Embryonic facial prominence (tissue), 1 donor: ENCODE measurements around the gene SPEG.
A peak's percentile ranks its signal among the peaks of the same experiment; 100 is the strongest.

Experiments used
- DNase-seq: peaks from one replicate; pipeline ENCODE4 v3.0.0-alpha.2; 2016; ENCODE audit errors: extremely low spot score

Gene SPEG

DNA sequence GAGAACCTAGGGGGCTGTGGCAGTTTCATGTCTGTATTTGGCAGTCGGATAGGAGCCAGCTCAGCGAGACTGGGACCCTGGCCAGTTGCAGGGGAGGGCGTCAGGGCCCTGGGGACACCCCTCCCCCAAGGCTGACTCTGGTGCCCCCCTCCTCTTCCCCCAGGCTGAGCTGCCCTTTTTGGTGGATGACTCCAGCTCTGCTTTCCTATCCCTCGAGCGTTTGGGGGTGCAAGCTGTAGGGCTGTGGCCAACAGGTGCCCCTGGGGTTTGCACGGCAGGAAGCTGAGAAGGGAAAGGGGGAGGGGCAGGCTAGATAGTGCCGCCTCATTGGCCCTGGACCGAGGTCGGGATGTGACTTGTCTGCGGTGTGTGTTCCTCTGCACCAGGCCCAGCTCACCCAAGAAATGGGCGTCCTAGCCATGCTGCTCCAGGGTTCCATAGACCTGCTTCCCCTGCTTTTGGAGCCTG lies 26.4 kb downstream of the SPEG start:
- no peak for DNase-seq

DNA sequence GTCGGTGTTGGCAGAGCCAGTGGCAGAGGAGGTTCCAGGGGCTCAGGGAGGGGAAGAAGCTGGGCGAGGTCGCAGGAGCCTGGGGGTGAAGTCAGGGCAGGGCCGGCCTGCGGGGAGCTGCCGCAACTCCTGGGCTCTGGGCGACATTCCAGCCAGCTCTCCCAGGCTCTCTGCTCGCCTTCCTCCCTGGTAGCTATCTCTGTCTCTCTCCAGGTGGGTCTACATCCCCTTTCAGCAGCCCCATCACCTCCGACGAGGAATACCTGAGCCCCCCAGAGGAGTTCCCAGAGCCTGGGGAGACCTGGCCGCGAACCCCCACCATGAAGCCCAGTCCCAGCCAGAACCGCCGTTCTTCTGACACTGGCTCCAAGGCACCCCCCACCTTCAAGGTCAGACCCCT lies 27.0 kb downstream of the SPEG start:
- DNase-seq, result no peak

DNA sequence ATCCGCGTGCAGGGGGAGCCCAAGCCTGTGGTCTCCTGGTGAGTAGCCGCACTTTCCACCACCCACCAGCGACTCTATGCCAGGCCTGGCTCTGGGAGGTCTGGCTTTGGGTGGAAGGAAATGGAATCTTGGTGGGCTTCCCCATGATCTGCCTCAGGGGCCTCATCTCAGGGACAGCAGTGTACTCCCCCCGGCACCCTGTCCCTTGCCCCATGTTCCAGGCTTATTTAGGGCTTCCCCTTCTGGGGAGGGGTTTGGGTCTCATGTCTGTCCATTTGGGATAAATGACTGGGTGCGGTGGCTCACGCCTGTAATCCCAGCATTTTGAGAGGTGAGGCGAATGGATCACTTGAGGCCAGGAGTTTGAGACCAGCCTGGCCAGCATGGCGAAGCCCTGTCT lies 27.7 kb downstream of the SPEG start:
- DNase-seq, result no peak

DNA sequence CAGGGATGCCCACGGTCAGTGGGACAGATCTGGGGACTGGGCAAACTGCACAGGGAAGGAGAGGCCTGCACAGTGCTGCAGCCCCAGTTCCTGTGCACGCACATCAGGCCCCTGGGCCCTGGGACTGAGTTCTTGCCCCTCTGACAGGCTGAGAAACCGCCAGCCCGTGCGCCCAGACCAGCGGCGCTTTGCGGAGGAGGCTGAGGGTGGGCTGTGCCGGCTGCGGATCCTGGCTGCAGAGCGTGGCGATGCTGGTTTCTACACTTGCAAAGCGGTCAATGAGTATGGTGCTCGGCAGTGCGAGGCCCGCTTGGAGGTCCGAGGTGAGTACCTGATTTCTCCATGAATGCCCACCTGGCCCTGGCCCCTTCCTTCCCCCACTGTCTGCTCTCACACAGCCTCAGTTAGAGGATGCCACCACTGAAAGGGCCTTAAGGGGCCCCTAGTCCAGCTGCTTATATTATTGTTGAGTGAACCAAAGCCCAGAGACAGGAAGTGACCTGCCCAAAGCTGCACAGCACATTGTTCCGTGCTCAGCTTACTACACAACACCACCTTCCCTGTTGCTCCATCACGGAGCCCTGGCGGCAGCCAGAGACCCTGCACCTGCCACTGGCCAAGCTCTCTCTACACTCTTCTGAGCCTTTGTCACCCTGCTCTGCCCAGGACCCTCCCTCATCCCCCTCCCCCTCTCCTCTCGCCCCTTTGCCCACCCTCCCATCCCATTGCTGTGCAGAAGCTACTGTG lies 29.8 kb downstream of the SPEG start:
- no peak for DNase-seq

DNA sequence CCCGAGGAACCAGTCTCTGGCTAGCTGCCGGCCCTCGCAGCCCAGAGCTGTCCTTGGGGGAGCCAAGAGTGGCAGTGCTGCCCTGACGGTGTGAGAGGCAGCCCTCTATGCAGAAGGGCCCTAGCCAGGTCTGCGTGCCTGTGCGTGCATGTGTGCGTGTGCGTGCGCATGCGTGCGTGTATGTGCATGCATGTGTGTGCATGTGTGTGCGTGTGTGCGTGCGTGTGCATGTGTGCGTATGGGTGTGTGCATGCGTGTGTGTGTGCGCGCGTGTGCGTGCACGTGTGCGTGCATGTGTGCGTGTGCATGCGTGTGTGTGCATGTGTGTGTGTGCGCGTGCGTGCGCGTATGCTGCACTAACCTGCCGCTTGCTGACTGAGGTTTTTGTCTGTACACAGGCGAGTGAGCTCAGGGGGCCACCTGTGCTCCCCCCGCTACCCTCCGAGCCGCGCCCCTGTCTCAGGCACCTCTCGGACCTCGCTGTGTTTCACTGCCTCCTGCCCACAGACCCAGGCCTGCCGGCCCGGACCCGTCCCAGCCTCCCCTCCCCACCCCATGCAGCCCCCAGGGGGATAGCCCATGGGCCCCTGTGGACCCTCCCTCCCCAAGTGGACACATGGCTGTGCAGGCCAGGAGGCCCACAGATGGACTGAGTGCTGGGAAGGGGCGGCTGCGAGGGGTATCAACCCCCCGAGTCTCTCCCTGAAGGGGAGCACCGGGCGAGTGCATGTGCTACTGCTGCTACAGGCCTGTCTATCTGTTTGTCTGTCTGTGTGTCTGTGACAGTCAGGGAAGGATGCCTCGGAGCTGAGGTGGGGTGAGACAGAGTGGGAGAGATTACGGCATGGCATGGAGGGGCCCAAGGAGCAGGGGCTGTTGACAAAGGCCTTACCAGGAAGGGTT lies 31.3 kb downstream of the SPEG start:
- DNase-seq, result no peak

DNA sequence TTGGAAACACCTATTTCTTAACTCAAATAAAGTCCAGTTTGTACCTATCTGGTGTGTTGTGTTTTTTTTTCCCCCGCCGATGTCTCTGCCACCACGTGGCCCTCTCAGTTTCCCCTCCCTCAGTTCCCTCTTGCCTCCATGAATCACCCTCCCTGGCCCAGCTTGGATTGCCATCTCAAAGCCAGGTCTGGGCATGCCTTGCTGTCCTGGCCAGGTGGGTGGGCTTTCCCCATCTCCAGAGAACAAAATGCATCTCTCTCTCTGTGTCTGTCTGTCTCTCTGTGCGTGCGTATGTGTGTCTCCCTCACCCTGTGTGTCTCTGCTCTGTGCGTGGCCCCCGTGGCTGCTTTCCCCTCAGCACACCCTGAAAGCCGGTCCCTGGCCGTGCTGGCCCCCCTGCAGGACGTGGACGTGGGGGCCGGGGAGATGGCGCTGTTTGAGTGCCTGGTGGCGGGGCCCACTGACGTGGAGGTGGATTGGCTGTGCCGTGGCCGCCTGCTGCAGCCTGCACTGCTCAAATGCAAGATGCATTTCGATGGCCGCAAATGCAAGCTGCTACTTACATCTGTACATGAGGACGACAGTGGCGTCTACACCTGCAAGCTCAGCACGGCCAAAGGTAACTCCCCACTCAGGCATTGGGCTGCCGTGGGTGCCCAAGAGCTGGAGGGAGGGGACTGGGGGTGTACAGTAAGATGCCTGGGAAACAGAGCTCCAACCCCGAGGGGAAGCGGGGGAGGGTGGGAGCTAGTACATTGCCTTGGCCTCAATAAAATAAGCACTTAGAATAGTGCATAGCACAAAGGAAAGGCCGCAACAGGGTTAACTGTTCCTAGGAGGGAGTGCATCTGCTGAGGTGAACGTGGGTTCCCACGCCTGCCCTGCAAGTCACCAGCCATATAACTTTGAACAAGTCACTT lies 32.4 kb downstream of the SPEG start:
- DNase-seq, result no peak

DNA sequence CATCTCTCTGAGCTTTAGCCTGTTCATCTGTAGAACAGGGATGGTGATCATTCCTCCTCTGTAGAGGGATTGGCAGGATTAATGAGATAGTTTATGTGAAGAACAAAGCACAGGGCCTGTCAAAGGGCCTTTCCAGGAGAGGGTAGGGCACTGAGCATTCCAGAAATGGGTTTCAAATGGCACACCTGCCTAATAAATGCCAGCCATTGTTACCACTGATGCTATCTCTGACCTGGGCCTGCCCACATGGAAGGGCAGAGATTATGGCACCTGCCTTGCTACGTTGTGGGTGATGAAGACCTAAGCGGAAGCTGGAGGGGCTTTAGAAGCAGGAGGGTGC lies 33.1 kb downstream of the SPEG start:
- DNase-seq, result no peak

DNA sequence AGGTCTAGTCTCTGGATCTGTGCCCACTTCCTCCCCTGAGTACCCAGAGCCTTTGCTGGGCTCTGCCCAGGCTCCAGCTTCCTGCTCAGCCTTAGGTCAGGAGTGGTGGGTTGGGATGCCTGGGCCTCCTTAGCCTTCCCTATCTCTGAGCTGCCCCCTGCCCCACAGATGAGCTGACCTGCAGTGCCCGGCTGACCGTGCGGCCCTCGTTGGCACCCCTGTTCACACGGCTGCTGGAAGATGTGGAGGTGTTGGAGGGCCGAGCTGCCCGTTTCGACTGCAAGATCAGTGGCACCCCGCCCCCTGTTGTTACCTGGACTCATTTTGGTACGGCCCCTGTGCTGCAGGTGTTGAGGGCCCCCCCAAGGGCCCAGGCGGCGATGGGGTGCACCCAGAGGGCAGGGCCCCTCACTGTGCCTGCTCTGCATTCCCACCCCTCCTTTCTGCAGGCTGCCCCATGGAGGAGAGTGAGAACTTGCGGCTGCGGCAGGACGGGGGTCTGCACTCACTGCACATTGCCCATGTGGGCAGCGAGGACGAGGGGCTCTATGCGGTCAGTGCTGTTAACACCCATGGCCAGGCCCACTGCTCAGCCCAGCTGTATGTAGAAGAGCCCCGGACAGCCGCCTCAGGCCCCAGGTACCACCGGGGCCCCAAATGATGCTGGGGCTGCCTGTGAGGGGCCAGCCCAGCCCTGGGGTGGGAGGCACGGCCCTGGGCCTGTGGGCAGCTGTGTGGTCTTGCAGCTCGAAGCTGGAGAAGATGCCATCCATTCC lies 34.0 kb downstream of the SPEG start:
- no peak for DNase-seq

DNA sequence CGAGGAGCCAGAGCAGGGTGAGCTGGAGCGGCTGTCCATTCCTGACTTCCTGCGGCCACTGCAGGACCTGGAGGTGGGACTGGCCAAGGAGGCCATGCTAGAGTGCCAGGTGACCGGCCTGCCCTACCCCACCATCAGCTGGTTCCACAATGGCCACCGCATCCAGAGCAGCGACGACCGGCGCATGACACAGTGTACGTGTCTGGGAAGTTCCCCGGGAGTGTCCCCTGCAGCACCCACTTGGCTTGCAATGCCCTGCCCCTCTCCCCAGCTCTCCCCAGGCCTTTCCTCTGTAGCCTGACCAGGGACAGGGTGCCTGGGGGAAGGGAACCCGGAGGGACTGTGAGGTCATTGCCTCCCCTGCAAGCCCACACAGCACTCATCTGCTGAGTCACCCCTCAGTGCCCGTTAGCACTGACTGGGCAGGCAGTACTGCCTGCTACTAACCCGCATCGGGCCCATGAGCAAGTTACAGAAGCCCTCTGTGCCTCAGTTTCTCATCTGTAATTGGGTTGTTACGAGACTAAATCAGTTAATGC lies 34.6 kb downstream of the SPEG start:
- DNase-seq, result no peak

DNA sequence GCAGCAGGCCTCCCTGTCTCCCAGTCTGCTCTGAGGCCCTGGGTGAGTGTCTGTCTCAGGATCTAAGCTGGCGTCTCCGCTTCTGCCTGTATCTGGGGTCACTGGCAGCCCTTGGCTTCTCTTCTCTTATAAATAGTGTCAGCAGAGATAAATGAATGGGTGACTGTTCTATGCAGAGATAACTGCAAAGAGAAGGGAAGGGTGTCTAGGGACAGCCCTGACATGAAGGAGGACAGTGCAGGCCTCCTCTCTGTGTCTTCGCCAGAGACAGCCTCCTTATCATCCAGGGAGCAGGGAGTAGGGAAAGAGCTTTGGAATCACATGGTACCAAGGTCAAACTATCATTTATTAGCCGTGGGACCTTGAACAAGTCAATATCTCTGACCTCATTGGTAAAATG lies 35.8 kb downstream of the SPEG start:
- DNase-seq, result no peak

DNA sequence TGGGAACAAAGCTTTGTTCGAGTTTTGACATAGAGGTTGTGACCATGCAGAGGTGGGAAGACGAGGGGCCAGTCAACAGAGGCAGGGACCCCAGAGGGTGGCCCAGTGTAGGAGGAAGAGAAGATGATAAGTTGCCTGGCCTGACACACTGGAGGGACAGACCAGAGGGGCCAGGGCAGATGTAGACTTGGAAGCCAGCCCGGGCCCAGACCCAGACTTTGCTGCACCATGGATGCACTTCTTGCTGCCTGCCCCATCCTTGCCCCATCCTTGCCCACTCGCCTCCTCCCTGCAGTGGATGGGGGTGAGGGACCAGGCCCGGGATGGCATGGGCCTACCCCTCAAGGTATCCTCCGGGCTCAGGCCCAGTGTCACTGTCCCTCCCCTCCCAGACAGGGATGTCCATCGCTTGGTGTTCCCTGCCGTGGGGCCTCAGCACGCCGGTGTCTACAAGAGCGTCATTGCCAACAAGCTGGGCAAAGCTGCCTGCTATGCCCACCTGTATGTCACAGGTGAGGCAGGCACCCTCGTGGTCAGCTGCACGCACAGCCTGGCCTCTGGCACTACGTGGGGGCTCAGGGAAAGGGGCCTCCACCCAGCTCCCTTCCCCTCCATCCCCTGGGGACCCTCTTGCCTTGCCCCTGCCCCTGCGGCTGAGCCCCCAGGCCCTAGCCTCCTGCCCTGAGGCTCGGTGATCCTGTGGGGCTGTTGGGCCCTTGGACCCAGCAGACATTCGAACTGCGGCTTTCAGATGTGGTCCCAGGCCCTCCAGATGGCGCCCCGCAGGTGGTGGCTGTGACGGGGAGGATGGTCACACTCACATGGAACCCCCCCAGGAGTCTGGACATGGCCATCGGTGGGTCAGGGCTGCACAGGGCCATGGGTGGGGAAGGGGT lies 37.1 kb downstream of the SPEG start:
- no peak for DNase-seq

DNA sequence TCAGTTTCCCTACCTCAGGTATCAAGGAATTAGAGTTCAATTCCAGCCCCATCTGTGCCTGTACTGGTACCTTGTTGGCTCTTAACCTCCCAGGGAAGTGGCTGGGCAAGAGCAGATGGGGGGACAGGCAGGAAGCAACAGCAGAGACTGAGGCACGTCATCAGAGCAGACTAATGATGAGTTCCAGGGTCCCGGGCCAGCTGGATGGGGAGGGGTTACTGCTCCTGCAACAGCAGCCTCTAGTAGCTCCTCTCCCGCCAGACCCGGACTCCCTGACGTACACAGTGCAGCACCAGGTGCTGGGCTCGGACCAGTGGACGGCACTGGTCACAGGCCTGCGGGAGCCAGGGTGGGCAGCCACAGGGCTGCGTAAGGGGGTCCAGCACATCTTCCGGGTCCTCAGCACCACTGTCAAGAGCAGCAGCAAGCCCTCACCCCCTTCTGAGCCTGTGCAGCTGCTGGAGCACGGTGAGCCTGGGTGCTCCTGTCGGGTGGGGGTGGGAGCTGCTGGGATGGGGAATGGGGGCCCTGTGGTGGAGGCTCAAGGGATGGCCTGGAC lies 38.1 kb downstream of the SPEG start:
- no peak for DNase-seq

DNA sequence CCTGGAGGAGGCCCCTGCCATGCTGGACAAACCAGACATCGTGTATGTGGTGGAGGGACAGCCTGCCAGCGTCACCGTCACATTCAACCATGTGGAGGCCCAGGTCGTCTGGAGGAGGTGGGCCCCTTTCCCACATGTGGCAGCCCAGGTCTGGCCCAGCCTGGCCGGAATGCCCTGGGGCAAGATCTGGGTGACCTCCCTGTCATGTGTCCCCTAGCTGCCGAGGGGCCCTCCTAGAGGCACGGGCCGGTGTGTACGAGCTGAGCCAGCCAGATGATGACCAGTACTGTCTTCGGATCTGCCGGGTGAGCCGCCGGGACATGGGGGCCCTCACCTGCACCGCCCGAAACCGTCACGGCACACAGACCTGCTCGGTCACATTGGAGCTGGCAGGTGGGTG lies 38.9 kb downstream of the SPEG start:
- DNase-seq, result no peak

DNA sequence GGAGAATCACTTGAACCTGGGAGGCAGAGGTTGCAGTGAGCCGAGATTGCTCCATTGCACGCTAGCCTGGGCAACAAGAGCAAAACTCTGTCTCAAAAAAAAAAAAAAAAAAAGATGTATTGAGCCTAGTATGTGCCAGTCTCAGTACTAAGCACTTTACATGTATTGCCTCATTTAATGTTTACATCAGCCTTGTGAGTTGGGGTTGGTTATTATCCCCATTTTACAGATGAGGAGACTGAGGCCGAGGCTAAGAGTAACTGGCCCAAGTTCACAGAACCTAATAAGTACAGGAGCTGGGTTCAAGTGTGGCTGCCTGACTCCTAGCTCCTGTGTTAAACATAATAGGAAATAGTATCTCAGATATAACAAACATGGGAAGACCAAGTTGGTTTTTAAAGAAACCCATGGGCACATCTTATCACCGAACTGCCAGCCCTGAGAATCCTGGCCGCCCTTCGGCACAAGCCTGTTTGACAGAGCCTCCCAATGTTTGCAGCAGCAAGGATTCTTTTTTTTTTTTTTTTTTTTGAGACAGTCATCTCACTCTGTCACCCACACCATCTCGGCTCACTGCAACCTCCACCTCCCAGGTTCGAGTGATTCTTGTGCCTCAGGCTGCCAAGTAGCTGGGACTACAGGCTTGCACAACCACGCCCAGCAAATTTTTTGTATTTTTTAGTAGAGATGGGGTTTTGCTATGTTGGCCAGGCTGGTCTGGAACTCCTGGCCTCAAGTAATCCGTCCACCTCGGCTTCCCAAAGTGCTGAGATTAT lies 39.8 kb downstream of the SPEG start:
- DNase-seq, result no peak

DNA sequence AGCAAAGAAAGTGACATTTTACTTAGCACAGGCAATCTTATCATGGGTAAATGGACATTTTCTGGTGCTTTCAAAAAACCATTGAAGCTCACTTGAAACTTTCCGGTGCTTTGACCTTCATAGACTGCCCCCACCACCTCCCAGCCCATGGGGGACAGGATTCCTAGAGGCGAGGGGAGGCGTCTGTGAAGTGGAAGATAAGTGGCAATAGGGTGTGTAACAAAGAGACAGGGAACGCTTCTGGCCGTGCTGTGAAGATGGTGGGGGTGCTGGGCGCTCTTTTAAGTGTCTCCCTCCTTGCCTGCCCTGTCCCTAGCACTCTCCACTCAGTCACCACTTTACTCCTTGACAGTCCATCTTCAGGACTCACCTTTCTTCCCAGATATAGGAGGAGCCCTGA lies 40.6 kb downstream of the SPEG start:
- DNase-seq, result no peak

DNA sequence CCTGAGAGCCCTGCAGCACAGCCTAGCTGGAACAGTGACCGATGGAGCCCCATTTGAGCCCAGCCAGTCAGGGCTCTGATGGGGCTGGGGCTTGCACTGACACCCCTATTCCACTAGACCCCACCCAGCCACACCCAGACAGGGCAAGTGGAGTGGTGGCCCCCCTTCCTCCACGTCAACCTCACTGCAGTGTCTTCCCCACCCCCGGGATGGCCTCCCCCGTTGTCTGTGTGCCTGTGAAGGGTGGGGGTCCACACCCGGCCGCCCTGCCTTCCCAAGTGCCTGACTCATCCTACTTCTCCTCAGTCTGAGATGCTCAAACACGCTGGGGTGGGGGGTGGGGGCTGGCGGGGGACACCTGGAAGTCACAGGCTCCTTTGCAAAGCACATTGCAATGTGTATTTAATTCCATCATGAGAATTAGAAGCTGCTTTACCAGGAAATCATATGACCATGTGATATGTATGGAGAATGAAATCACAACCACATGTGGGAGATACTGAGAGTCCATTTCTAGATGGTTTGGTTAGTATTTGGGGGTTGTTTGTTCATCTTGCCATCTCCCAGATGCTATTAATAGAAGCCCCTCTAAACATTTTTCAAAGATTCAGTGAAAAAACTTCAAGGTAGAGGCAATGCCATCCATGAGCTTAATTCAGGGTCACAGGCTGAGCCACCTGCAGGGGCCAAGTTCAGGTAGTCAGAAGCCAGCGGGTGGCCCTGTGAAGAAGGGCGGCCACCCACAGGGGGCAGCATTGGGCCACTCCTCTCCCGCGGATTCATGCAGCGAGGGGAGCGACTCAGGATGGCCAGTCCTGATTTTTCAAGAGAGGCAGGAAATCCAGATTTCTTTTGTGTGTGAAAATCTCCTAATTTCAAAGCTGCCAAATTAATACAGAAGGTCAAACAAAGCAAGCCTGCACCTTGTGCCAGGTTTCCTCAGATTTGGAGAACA lies 41.3 kb downstream of the SPEG start:
- DNase-seq, result peak; percentile 36

DNA sequence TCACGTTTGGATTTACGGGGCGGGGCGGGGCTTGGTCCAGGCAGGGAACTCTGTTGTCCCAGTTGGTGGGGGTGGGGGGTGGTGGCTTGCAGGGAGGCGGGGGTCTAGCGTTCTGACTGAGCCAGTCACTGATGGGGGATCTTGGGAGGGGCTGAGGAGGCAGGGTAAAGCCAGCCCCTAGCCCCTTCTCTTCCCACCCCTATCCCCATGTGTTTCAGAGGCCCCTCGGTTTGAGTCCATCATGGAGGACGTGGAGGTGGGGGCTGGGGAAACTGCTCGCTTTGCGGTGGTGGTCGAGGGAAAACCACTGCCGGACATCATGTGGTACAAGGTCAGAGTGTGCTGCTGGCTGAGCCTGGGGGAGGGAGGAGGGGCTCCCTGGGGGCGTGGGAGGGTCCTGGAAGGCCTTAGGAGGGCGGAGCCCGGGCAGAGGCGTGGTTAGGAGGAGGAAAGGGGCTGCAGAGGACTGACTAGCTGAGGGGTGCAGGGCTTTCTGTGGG lies 42.1 kb downstream of the SPEG start:
- no peak for DNase-seq

DNA sequence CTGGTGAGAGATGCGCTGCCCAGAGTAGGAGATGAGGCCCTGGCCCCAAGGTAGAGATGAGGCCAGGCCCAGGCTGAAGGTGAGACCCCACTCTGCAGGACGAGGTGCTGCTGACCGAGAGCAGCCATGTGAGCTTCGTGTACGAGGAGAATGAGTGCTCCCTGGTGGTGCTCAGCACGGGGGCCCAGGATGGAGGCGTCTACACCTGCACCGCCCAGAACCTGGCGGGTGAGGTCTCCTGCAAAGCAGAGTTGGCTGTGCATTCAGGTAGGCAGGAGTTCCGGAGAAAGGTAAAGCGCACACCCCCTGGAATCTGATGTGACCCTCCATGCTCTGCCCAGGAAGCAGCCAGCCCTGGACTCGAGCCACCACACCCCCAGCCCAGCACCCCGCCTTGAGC lies 42.5 kb downstream of the SPEG start:
- no peak for DNase-seq
